Measurements from ENCODE around the gene RAD51B.
A peak's percentile ranks its signal among the peaks of the same experiment; 100 is the strongest.

The RAD51B gene

GRCh38 chr14:68397371-68397811 lies 577.8 kb downstream of the RAD51B start:
- no peak for DNase-seq

- DNase-seq: no peak
Observed at GRCh38 chr14:68397822-68398221, 578.2 kb downstream of the RAD51B start.

- peak; percentile 12 for DNase-seq
Observed at GRCh38 chr14:68398370-68398769, 578.8 kb downstream of the RAD51B start.

- no peak for DNase-seq
Observed at GRCh38 chr14:68399971-68400370, 580.4 kb downstream of the RAD51B start.

GRCh38 chr14:68401317-68401716 lies 581.7 kb downstream of the RAD51B start:
- DNase-seq: no peak

GRCh38 chr14:68401855-68402254 lies 582.3 kb downstream of the RAD51B start:
- no peak for DNase-seq

- no peak for DNase-seq
Observed at GRCh38 chr14:68402525-68403101, 583.0 kb downstream of the RAD51B start.

- no peak for DNase-seq
Observed at GRCh38 chr14:68403191-68404145, 583.9 kb downstream of the RAD51B start.

GRCh38 chr14:68404146-68404527 lies 584.6 kb downstream of the RAD51B start:
- DNase-seq: no peak

- DNase-seq: no peak
Observed at GRCh38 chr14:68404652-68405183, 585.1 kb downstream of the RAD51B start.

- DNase-seq: no peak
Observed at GRCh38 chr14:68405961-68406360, 586.4 kb downstream of the RAD51B start.

- no peak for DNase-seq
Observed at GRCh38 chr14:68407285-68407684, 587.7 kb downstream of the RAD51B start.

- no peak for DNase-seq
Observed at GRCh38 chr14:68407825-68408224, 588.2 kb downstream of the RAD51B start.

- DNase-seq: no peak
Observed at GRCh38 chr14:68408680-68409079, 589.1 kb downstream of the RAD51B start.

- DNase-seq: no peak
Observed at GRCh38 chr14:68409387-68409786, 589.8 kb downstream of the RAD51B start.

GRCh38 chr14:68412505-68413465 lies 593.2 kb downstream of the RAD51B start:
- no peak for DNase-seq

- no peak for DNase-seq
Observed at GRCh38 chr14:68413509-68413908, 593.9 kb downstream of the RAD51B start.

- DNase-seq: no peak
Observed at GRCh38 chr14:68414121-68414520, 594.5 kb downstream of the RAD51B start.

- no peak for DNase-seq
Observed at GRCh38 chr14:68416171-68416570, 596.6 kb downstream of the RAD51B start.

- no peak for DNase-seq
Observed at GRCh38 chr14:68417009-68417650, 597.6 kb downstream of the RAD51B start.

GRCh38 chr14:68418174-68419118 lies 598.9 kb downstream of the RAD51B start:
- no peak for DNase-seq
